Psoas muscle (tissue), 8 donors: ENCODE results near the gene FUBP3. TPM values are rescaled to one million over a fixed set of nuclear protein-coding genes. Genes with fewer than 3 reads are reported as not detected.

Source experiments
- ATAC-seq, 4 donors: fragments of 200-7000 bp; cut with Tn5 transposase; one replicate each; pipeline ENCODE4 v1.9.1; 2020; ENCODE audit warnings: moderate library complexity in 3 of 4, mild to moderate bottlenecking in 2 of 4
- DNase-seq, 2 donors: peaks; one replicate each; pipeline ENCODE4 v3.0.0-alpha.2; 2020
- H3K27ac ChIP-seq: fragments of 200-600 bp; one replicate; pipeline ENCODE4 v1.8.0; 2022
- H3K27me3 ChIP-seq, 3 donors: fragments of 200-600 bp in 1 of 3; one replicate each; pipeline versions ENCODE4 v1.6.1 to v1.8.0; 2013 to 2022; ENCODE audit warnings: low read length in 2 of 3, mild to moderate bottlenecking in 2 of 3, moderate library complexity in 1 of 3; ENCODE audit not compliant: insufficient read depth in 3 of 3
- H3K36me3 ChIP-seq, 2 donors: fragments of 200-600 bp in 1 of 2; one replicate each; pipeline versions ENCODE4 v1.6.1 to v1.8.0; 2013 to 2022; ENCODE audit warnings: low read depth in 1 of 2, mild to moderate bottlenecking in 1 of 2, moderate library complexity in 1 of 2; ENCODE audit not compliant: insufficient read depth in 1 of 2
- H3K4me1 ChIP-seq: fragments of 200-600 bp; one replicate; pipeline ENCODE4 v1.8.0; 2022
- H3K4me3 ChIP-seq: fragments of 200-600 bp; one replicate; pipeline ENCODE4 v1.8.0; 2022; ENCODE audit warnings: mild to moderate bottlenecking
- H3K9me3 ChIP-seq: fragments of 200-600 bp; one replicate; pipeline ENCODE4 v1.8.0; 2022
- WGBS, 3 donors: extraction: QIAGEN DNeasy Blood & Tissue Kit; methylation state at CpG; one replicate each; pipeline versions ENCODE4 v1.1.6 to v1.1.7; 2013; 5-methylcytosine and 5-hydroxymethylcytosine counted together
- intact Hi-C, 2 donors: fragments of 100-400 bp; cut with DNase I; formaldehyde crosslinking; loops; one replicate each; pipeline versions ENCODE4 v1.11.0 to v1.14.2; 2022
- polyA plus RNA-seq, 3 donors: library from polyadenylated mRNA; stranded (reverse); fragments of 200-250 nt; gene quantifications; one replicate each; pipeline ENCODE4 v1.2.3, GENCODE V29; 2013
- total RNA-seq, 4 donors: library from RNA; stranded (reverse); fragmentation: NEBNext Ultra II Directional in 2 of 4; extraction: Animal tissue kit (Norgen Biotek cat#: 25700) in 2 of 4; gene quantifications; one replicate each; pipeline versions ENCODE4 v1.2.1 to v1.2.4, GENCODE V29; 2021 to 2023
- TF ChIP-seq, protein P1 (sequence below): fragments of 200-600 bp; IDR thresholded peaks from one replicate; pipeline ENCODE4 v1.8.0; 2022; ENCODE audit warnings: antibody characterized with exemption
- donor health status: healthy with polysubstance abuse.
- donor health status: DM: no; HTN: no; CAD: no; lungs with moderate emphysema.
- donor health status: Bipolar disorder and iron deficiency.
- donor health status: healthy.
- donor health status: DM: yes; HTN: yes; CAD: no.
- donor health status: DM: no; HTN: no; CAD: no.
- donor health status: DM: no; HTN: no; CAD: no.
- donor health status: DM: yes; HTN: yes; CAD: no.

Gene FUBP3
- total and polyA plus RNA-seq, 7 donors, result 7.5 to 20.7 (median 16.3) TPM

DNA sequence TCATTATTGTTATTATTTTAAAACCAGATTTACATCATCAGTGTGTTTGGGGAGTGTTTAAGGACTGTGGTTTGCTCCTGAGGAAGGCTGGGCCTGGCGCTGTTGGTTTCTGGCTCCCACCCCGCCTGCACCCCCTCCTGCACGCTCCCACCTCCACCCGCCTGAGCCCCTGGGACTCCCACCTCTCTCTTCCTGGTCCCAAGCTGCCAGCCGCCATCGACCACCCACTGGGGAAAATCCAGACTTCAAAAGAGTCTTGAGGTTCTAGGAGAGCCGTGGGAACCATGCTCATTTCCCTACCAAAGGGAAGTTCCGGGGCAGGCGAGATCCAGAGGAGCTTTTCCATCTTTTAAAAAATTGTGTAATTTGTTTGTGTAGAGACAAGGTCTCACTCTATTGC is 35.0 kb upstream of the FUBP3 start:
- Histone ChIP-seq H3K36me3 (no peaks in the 10 kb centered on the region), H3K9me3 (no peaks in the 10 kb centered on the region), H3K4me3 (no peak overlapping the region), H3K4me1 (no peaks in the 10 kb centered on the region), H3K27ac (no peak overlapping the region), H3K27me3 (peaks cover 0 to 22% (median 8%) of the 10 kb centered on the region in 3 donors)
- TF ChIP-seq, protein P1, sequence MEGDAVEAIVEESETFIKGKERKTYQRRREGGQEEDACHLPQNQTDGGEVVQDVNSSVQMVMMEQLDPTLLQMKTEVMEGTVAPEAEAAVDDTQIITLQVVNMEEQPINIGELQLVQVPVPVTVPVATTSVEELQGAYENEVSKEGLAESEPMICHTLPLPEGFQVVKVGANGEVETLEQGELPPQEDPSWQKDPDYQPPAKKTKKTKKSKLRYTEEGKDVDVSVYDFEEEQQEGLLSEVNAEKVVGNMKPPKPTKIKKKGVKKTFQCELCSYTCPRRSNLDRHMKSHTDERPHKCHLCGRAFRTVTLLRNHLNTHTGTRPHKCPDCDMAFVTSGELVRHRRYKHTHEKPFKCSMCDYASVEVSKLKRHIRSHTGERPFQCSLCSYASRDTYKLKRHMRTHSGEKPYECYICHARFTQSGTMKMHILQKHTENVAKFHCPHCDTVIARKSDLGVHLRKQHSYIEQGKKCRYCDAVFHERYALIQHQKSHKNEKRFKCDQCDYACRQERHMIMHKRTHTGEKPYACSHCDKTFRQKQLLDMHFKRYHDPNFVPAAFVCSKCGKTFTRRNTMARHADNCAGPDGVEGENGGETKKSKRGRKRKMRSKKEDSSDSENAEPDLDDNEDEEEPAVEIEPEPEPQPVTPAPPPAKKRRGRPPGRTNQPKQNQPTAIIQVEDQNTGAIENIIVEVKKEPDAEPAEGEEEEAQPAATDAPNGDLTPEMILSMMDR, result no peak
- ATAC-seq, result no peak
- WGBS, 3 donors, result 54 to 60% (median 57%) methylated on average over 9 of the region's 9 CpGs
- no peak for DNase-seq
- intact Hi-C loops, result no loop called here

DNA sequence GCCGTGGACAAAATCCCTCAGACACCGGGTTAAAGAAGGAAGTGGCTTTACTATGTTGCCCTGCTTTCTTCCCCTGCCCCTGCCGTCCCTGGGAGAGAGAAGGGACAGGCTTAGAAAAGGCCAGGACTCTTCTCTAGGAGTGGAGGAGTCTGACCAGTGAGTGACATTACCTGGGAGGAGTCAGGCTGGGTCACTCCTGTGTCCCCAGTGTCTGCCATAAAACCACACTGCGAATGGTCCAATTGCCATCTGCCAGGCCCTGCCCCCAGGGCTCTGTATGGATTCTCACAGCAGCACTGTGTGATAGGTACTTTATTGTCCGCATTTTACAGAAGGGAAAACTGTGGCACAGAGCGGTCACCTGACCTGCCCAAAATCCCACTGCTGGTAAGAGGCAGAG is 31.3 kb upstream of the FUBP3 start:
- peaks cover 0 to 12% (median 0%) of the 10 kb centered on the region in 3 donors for H3K27me3 ChIP-seq
- TF ChIP-seq, protein P1, result no peak
- no peak for DNase-seq

DNA sequence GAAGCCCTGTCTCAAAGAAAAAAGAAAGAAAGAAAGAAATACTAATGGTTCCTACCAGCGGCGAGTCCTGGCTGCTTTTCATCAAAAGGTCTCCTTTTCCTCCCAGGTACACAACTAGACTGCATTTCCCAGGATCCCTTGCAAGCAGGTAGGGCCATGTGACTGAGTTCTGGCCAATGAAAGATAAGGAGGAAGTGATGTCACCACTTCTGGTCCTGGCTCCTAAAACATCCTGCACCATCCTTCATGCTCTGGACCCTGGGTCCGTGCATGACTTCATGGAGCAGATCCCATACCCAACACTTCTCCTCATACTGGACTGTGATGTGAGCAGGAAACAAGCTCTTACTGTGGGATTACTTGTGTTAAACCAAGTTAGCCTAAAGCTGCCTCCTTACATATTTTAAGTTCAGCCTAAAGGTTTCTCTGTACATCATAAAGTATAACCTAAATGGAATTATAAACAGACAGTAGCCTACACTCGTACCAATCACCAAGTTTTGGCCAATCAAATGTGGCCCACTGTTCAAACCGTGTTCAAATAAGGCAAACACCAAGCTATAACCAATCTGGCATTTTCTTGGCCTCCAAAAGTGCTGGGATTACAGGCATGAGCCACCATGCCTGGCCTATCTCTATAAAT is 30.2 kb upstream of the FUBP3 start:
- H3K4me1 ChIP-seq, result no peaks in the 10 kb centered on the region
- TF ChIP-seq, protein P1, result no peak
- H3K36me3 ChIP-seq, result no peaks in the 10 kb centered on the region
- DNase-seq (no peak), ATAC-seq (no peak)
- no peaks in the 10 kb centered on the region for H3K9me3 ChIP-seq
- intact Hi-C loops, result no loop called here
- no peak overlapping the region for H3K27ac ChIP-seq
- 79 to 94% (median 85%) methylated on average over 5 of the region's 5 CpGs for WGBS, 3 donors
- H3K4me3 ChIP-seq, result no peak overlapping the region
- H3K27me3 ChIP-seq, result peaks cover 0 to 16% (median 0%) of the 10 kb centered on the region in 3 donors

More for the DNA sequence above, 31.3 kb upstream of the FUBP3 start:
- intact Hi-C loops, result no loop called here
- no peak overlapping the region for H3K4me3 ChIP-seq
- ATAC-seq, result no peak
- no peaks in the 10 kb centered on the region for H3K36me3 ChIP-seq
- WGBS, 3 donors, result 74 to 81% (median 78%) methylated on average over 6 of the region's 6 CpGs
- no peaks in the 10 kb centered on the region for H3K4me1 ChIP-seq
- no peaks in the 10 kb centered on the region for H3K9me3 ChIP-seq
- H3K27ac ChIP-seq, result no peak overlapping the region

DNA sequence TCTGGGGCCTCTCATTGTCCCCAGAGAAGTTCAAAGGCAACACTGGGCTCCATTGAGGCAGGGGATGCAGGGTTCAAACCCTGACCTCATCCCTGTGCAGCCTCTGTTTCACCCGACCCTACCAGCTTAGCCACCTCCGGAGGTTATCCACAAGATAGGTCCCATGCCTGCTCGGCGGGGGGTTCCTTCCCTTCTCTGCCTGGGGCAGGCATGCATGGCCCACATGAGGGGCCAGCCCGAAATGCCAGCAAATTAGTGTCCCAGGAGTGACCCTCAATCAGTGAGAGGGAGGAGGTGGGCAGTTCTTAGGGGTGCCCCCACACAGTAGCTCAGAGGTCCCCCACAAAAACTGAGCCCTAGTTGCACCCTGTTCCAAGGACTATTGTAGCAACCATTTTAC is 24.8 kb upstream of the FUBP3 start:
- Histone ChIP-seq H3K9me3 (no peaks in the 10 kb centered on the region), H3K27ac (no peak overlapping the region), H3K4me3 (no peak overlapping the region), H3K36me3 (no peaks in the 10 kb centered on the region), H3K27me3 (peaks cover 0 to 21% (median 7%) of the 10 kb centered on the region in 3 donors), H3K4me1 (no peaks in the 10 kb centered on the region)
- ATAC-seq, result no peak
- TF ChIP-seq, protein P1, result no peak
- WGBS, 3 donors, result 85 to 90% (median 88%) methylated on average over 5 of the region's 5 CpGs
- intact Hi-C loops, result no loop called here
- no peak for DNase-seq

DNA sequence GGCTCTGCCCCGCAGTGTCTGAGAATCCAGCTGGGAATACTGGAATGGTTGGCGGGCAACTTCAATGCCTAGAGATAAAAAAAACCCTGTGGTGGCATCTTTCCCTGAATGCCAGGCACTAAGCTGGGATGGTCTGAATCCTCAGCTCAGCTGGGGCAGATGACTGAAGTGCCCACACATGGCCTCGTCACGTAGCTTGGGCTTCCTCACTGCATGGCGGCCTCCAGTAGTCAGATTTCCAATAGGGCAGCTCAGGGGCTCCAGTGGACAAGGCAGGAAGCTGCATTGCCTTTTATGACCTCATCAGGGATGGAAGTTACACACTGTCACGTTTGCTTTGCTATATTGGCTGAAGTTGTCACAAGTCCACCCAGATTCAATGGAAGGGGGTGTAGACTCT is 24.3 kb upstream of the FUBP3 start:
- Histone ChIP-seq H3K27me3 (peaks cover 0 to 21% (median 7%) of the 10 kb centered on the region in 3 donors), H3K9me3 (no peaks in the 10 kb centered on the region), H3K4me3 (no peak overlapping the region), H3K36me3 (no peaks in the 10 kb centered on the region), H3K4me1 (no peaks in the 10 kb centered on the region), H3K27ac (no peak overlapping the region)
- intact Hi-C loops, result no loop called here
- 70 to 75% (median 74%) methylated on average over 6 of the region's 6 CpGs for WGBS, 3 donors
- ATAC-seq, result no peak
- TF ChIP-seq, protein P1, result no peak
- DNase-seq, result no peak
